Gastrocnemius medialis (tissue), 4 donors: Measurements from ENCODE around the gene FLNC.

ENCODE experiments used
- POLR2A ChIP-seq, 2 donors: fragments of 450-650 bp; IDR thresholded peaks; one replicate each; pipeline ENCODE4 v1.6.1; 2017; ENCODE audit warnings: antibody characterized with exemption in 2 of 2, mild to moderate bottlenecking in 2 of 2, moderate library complexity in 2 of 2
- TF ChIP-seq, protein P1 (sequence below), 5 experiments: fragments of 450-650 bp in 3 of 5; fragments of 200-600 bp in 2 of 5; sonication (generic) in 2 of 5; IDR thresholded peaks in 4 of 5; conservative IDR thresholded peaks in 1 of 5; 1 replicate in 4 of 5; 2 replicates in 1 of 5; pipeline ENCODE4 v1.5.1; 2016 to 2019; ENCODE audit warnings: antibody characterized with exemption in 5 of 5, mild to moderate bottlenecking in 3 of 5, moderate library complexity in 3 of 5

- TF ChIP-seq, protein P1, sequence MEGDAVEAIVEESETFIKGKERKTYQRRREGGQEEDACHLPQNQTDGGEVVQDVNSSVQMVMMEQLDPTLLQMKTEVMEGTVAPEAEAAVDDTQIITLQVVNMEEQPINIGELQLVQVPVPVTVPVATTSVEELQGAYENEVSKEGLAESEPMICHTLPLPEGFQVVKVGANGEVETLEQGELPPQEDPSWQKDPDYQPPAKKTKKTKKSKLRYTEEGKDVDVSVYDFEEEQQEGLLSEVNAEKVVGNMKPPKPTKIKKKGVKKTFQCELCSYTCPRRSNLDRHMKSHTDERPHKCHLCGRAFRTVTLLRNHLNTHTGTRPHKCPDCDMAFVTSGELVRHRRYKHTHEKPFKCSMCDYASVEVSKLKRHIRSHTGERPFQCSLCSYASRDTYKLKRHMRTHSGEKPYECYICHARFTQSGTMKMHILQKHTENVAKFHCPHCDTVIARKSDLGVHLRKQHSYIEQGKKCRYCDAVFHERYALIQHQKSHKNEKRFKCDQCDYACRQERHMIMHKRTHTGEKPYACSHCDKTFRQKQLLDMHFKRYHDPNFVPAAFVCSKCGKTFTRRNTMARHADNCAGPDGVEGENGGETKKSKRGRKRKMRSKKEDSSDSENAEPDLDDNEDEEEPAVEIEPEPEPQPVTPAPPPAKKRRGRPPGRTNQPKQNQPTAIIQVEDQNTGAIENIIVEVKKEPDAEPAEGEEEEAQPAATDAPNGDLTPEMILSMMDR (IDR thresholded peaks at IDR 0.05 in 4 of 5, conservative IDR thresholded peaks at IDR 0.05 in 1 of 5): no peak
- no peak for TF ChIP-seq POLR2A (IDR thresholded peaks at IDR 0.05)
Measured at GRCh38 chr7:128878226-128879105, 48.3 kb downstream of the FLNC start.
